Measurements from ENCODE around the gene ABI1. TPM values are rescaled to one million over a fixed set of nuclear protein-coding genes. Genes with fewer than 3 reads are reported as not detected.

ABI1 gene
- polyA plus RNA-seq, 2 of the 4 experiments (the other 2 are of a cell fraction) = 35.8 to 67.6 TPM

GRCh38 chr10:26773633-26774032 lies 87.1 kb downstream of the ABI1 start:
- no peak for ATAC-seq
- no peak for DNase-seq (ENCODE audit: low read depth in 1 of 2, low spot score in 1 of 2)
- TF ChIP-seq FOXS1 (CRISPR knock-in tag; IDR thresholded peaks at IDR 0.05) (no peak), USF2 (IDR thresholded peaks at IDR 0.05) (no peak), TP53 (CRISPR knock-in tag; IDR thresholded peaks at IDR 0.05) (no peak), KDM5A (IDR thresholded peaks at IDR 0.05) (no peak), ZFP36 (IDR thresholded peaks at IDR 0.05; ENCODE audit: borderline replicate concordance, partially characterized antibody) (no peak), HDAC2 (IDR thresholded peaks at IDR 0.05) (no peak), NPAS2 (CRISPR knock-in tag; IDR thresholded peaks at IDR 0.05; ENCODE audit: borderline replicate concordance) (no peak), MYC (IDR thresholded peaks at IDR 0.05; ENCODE audit: borderline replicate concordance, low read length) (no peak), MAFK (IDR thresholded peaks at IDR 0.05; ENCODE audit: partially characterized antibody) (no peak), EHF (CRISPR knock-in tag; IDR thresholded peaks at IDR 0.05) (no peak), E2F6 (IDR thresholded peaks at IDR 0.05; ENCODE audit: borderline replicate concordance, low read depth) (no peak), BHLHE40 (IDR thresholded peaks at IDR 0.05; ENCODE audit: low read depth, low read length) (no peak), SMC3 (IDR thresholded peaks at IDR 0.05) (no peak), SREBF2 (IDR thresholded peaks at IDR 0.05) (no peak), CBX8 (IDR thresholded peaks at IDR 0.05) (no peak), NR3C1 (IDR thresholded peaks at IDR 0.05) (no peak), REST (IDR thresholded peaks at IDR 0.05) (no peak), ATOH8 (CRISPR knock-in tag; IDR thresholded peaks at IDR 0.05; ENCODE audit: low read depth) (no peak)
- Histone ChIP-seq H3K27ac (no peak overlapping the region), H3K4me1 (peaks cover 9% of the 10 kb centered on the region), H3K9me3 (no peaks in the 10 kb centered on the region), H3K4me3 (no peak overlapping the region), H3K4me2 (no peak overlapping the region)
- 93% methylated on average over 2 of the region's 2 CpGs for WGBS (ENCODE audit: missing lambda C conversion rate)
- FAIRE-seq = no peak
- ChIA-PET CTCF (interaction anchor here (1.0 kb wide), 1 partner anchor 109 kb away, joined by 3 read pairs; no protein-coding TSS in a partner anchor), POLR2A (no interaction called here)

- no peak for DNase-seq (ENCODE audit: low read depth in 1 of 2, low spot score in 1 of 2)
- no peaks in the 10 kb centered on the region for H3K4me1 ChIP-seq
- no peak for TF ChIP-seq CEBPB (IDR thresholded peaks at IDR 0.05)
- H3K4me2 ChIP-seq = no peak overlapping the region
- H3K9me3 ChIP-seq = no peaks in the 10 kb centered on the region
- ATAC-seq = no peak
- 93% methylated on average over 4 of the region's 4 CpGs for WGBS (ENCODE audit: missing lambda C conversion rate)
- no peak overlapping the region for H3K4me3 ChIP-seq
- ChIA-PET CTCF (interaction anchor here (1.1 to 1.3 kb wide), 2 partner anchors 11 to 91 kb away, joined by 3 to 4 read pairs; partner anchors contain the start of gene ABI1), POLR2A (no interaction called here)
- H3K27ac ChIP-seq = no peak overlapping the region
- no peak for FAIRE-seq
Measured at GRCh38 chr10:26770069-26770468, 90.7 kb downstream of the ABI1 start.

GRCh38 chr10:26765549-26765948 lies 95.2 kb downstream of the ABI1 start:
- Histone ChIP-seq H3K4me3 (no peak overlapping the region), H3K4me1 (no peaks in the 10 kb centered on the region), H3K4me2 (no peak overlapping the region), H3K27ac (no peak overlapping the region), H3K9me3 (no peaks in the 10 kb centered on the region)
- ChIA-PET POLR2A (no interaction called here), CTCF (interaction anchor here (1.1 kb wide), 1 partner anchor 40 kb away, joined by 3 read pairs; no protein-coding TSS in a partner anchor)
- no peak for ATAC-seq
- TF ChIP-seq KDM1A (IDR thresholded peaks at IDR 0.05; ENCODE audit: low read depth) (no peak), ESRRA (IDR thresholded peaks at IDR 0.05; ENCODE audit: borderline replicate concordance, low read length) (no peak), HEYL (CRISPR knock-in tag; IDR thresholded peaks at IDR 0.05) (no peak)
- no peak for DNase-seq (ENCODE audit: low read depth in 1 of 2, low spot score in 1 of 2)
- FAIRE-seq = no peak
- 92% methylated on average over 2 of the region's 2 CpGs for WGBS (ENCODE audit: missing lambda C conversion rate)

Data from A549 (cell line).